Measurements from ENCODE around the gene NET1. TPM values are rescaled to one million over a fixed set of nuclear protein-coding genes. Genes with fewer than 3 reads are reported as not detected.

NET1 gene
- total RNA-seq, 1 donor from 2014 or later: 16.5 TPM

DNA sequence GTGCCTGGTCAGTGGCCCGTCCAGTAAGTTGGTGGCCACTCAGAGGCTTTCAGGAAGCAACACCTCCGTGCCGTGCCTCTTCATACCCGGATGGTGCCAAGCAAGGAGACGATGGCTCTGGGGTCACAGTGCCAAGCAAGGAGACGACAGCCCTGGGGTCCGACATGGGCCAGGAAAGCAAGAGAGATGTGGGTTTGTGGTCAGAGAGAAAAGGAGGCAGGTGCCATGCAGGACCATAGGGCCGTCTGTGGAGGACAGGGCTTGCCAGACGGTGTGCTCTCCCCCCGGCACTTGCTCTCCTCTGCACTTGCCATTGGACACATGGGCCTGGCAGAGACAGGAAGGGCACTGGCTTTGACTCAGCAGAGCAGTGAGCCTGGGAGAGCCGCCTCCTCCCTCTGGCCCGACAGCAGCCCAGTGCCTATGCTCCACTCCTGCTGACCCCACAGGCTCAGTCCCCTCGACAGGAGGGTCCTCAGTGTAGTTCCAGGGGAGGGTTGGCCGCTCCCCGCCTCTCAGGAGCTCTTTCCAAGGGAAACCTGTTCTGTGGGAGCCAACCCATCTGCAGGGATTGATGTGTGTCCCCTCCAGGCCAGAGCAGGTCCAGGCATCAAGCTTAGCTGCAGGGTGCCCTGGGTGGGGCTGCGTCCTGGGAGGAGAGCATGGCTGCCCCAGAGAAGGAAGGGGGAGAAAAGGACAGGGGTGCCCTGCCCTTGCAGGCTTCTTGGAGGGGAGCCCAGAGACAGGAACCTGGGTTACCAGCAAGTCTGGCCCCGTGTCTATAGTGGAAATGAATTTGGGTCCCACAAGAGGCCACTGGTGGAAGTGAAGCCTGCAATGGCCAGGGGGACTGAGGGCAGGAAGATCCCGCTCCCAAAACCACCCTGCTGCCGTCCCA is 94.6 kb downstream of the NET1 start:
- ATAC-seq (no peak), DNase-seq (no peak)
- intact Hi-C loops (cut with micrococcal nuclease): no loop called here

- no peak for DNase-seq
- intact Hi-C loops (cut with micrococcal nuclease): no loop called here
- ATAC-seq: no peak
These were observed 95.3 kb downstream of the NET1 start for GRCh38 chr10:5507649-5508131.

DNA sequence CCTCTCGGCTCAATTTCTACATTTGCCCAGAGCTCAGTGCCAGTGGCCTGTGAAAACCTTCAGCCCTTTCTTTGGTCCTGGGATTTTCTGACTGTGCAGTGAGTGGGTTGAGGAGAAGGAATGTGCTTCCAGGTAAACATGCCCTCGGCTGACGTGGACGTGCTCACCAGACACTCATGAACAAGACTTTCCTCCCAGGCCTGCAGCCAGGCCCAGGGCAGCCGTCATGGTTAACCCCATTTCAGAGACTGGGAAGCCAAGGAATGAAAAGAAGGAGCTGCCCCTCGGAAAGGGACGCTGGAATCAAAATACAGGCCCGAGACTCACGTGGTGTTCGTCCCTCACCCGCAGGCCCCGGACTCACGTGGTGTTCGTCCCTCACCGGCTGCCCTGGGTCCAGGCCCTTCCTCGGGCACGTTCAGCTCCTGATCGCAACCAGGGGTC is 95.8 kb downstream of the NET1 start:
- ATAC-seq (no peak), DNase-seq (no peak)
- intact Hi-C loops (cut with micrococcal nuclease): no loop called here

Other genes with a start within 250 kb of the NET1 start
- gene AKR1C8, start 227.4 kb upstream of the NET1 start, total RNA-seq: 0.25 TPM
- gene AKR1C4, start 215.7 kb upstream of the NET1 start, total RNA-seq: not detected
- not detected for gene UCN3, start 47.6 kb upstream of the NET1 start, total RNA-seq
- 0.12 TPM for gene TUBAL3, start 7.7 kb upstream of the NET1 start, total RNA-seq
- gene CALML5, start 87.0 kb downstream of the NET1 start, total RNA-seq: not detected
- not detected for gene CALML3, start 112.4 kb downstream of the NET1 start, total RNA-seq